NOMO-1 treated with DMSO at 0.1 percent for 48 hours (cell line): ENCODE data around the gene KCNMB2.
"Not testable (repeated sequence)": the region's sequence is repeated elsewhere in the genome, so short reads cannot be mapped to it uniquely, and the experiment has no call there.

Source experiments
- DNase-seq: peaks from one replicate; lab custom pipeline; 2025; ENCODE audit not compliant: unreplicated experiment; lab: John Stamatoyannopoulos, UW

KCNMB2 gene

DNA sequence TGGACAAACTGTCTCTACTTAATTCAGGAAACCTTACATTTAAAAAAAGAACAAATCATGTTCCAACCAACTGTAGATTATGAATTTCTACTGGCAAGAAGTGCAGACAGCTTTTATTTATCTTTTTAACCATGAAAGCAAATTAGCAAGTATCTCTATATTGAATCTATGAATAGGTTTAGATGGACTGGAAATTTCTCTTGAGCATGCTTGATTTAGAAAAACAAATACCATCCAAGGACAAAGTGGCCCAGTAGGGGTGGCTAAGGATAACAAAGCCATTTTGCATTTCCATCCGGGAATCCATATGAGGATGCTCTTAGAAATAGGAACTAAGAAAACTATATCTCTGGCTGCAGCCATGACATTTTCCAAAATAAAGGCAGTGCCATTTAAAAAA, 150.6 kb downstream of the KCNMB2 start:
- DNase-seq, result no peak

DNA sequence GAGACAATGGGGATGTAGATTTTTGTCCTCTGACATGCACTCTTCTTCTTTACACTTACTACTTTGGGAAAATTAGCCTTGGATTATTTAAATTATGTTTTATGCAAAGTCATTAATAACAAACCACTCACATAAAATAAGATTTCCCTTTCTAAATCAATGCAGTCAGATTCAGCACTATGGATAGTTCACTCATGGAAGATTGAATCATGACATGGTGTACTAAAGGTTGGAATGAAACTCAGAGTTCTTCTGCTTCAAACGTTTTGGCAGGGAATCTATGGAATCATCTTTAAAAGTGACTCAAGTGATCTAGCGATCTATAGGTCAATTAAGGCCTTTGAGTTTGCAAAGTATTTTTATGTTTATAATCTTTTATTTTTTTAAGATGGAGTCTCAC, 154.3 kb downstream of the KCNMB2 start:
- DNase-seq, result no peak

DNA sequence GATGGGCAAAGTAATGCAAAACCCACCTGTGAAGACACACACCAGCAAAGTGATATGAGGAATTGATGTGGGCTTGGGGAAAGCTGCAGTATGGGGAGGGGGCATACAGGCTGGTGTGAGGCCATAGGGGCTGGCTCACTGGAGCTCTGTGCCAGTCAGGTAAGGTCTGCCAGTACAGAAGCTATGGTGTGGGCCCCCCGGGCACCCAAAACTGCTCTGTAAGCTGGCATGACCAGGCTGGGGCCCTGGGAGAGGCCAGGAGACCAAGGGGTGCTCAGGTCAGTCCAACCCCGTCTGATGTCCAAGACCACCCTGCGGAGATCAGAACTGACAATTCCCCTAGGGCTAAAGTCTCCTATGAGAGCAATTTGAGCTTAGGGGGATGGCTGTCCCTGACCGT, 163.1 kb downstream of the KCNMB2 start:
- DNase-seq, result no peak

DNA sequence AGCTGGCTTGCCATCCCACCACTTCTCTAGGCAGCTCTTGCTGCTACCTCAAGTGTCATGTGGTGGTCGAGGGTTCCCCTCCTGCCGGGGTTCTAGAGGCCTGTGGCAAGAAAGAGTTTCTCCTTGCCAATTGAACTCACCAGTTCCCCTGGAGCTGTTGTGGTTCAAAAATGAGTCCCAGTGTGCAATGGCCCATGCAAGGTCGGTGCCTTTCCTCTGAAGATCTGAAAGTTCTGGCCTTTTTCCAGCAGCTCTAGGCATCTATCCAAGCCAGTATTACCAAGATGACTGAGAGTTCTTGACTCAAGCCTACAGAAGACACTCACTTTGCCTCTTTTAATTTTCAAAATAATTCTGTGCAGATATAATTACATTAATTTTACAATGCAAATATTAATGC, 163.6 kb downstream of the KCNMB2 start:
- no peak for DNase-seq

DNA sequence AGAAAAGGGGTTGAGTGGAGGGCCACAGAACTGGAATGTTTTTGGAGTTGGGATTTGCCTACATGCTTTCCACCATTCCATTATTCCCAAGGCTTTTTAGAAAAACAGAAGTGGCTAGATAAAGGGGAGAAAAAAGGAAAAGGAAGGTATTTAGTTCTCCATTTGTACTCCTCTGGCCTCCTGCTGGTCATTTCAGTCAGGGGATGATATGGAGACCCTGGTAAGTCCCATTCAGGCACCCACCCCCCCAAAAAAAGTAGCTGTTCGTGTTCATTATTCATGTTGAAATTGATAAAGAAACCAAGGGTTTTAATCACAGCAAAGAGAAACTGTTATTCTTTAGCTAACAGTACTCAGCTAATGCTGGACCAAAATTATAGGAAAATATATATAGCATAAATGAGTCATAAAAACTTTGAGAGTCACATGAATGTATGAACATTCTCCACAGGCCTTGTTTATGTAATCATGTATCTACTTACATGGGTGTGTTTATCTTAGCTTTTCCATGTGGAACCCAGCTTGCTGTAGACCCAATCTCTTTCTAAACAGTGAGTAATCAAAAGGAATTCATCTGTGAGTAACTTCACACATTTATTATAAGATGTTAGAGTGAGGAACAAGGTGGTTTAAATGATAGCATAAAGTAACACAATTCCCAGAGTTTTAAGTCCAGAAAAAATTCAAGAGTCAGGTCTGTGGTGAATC, 167.2 kb downstream of the KCNMB2 start:
- DNase-seq, result no peak

DNA sequence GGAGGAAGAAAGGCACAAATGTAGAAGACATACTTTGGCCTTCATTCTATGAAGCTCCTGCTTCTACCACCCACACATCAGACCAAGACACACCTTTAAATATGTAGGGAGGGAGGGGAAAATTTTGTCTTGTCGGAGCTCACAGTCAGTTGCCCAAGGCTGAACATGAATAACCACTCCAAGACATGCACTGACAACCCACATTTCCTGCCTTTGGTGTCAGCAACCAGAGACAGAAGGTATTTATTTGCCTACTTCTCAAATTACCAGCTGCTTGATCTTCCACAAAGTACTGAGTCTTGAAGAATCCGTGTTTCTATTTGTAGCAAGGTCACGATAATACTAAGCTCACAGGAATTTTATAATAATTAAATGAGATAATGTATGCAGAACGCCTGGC, 169.7 kb downstream of the KCNMB2 start:
- no peak for DNase-seq

DNA sequence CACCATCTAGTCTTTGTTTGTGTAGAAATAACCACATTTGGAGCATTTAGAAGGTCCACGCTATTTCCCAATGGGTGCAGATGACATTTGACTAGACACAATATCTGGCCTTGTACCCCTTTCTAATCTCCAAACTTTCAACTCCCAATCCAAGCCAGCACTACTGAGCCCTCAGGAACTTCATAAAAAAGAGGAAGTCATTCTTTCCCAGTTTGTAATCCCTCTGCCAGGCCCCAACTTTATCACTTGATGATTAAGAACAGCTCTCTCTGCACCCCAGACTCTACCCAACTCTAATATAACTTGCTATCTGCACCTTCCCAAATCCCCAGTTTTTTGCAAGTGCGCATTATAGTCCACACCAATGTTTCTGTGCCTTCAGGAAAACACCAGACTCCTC, 170.2 kb downstream of the KCNMB2 start:
- no peak for DNase-seq

DNA sequence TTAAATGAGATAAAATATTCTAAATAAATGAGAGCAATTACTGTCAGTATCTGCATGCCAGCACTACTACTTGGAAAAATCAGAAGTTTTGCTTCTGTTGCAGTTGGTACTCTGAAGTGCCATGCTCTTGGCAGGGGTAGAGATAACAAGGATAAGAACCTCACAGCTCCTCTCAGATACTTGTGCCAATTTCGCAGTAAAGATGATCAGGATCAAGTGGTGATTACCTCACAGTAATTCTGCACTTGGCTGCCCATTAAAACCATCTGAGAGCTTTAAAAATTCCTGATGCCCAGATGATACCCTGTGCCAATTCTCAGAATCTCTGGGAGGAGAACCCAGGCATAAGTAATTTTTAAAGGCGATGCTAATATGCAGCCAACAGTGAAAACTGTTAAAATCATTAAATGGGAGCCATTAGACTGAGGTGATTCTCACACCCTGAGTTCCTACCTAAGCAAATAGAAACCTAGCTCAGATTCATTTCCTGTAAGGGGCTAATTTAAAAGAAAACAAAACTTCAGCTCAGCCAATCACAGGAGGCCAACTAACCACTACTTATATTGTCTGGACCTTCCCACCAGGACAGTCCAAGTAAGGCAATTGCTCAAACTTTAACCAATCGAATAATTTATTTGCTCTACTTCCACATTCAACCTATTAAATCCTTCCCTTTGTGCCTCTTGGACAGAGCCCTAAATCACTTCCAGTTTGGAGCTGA, 171.2 kb downstream of the KCNMB2 start:
- no peak for DNase-seq

DNA sequence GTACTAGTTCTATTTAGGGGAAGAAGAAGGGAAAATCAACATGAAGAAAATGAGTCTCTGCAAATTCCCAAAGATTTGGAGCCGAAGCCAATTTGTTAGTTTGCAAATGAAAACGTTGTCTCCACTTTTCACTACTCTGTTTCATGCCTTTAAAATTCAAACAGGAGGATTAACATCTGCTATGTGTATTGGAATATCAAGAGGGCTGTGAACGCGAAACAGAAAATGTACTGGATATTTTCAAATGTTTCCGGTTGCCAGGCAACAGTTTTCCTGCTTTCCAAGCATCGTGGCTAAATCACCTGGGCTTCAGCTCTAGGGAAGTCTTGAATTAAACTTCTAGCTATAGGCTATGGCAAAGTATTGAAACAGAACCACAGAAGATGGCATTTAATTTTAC, 172.8 kb downstream of the KCNMB2 start:
- DNase-seq, result no peak

DNA sequence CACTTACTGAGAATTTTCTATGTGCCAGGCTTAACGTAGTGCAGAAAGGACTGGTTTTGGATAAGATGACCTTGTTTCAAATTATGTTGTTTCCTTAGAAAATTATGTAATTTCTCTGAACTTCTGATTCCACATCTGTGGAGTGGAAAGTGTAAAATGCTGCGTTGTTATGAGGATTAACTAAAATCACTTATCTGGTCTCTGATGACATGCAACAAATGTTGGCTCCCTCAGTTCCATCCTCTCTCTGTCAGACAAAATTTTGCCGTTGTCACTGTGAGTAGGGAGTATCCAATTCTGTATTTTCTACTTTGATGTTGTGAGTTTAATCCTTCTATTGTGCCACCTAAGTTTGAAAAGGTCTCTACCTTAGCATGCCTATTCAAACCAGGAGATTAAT, 175.5 kb downstream of the KCNMB2 start:
- DNase-seq, result no peak

DNA sequence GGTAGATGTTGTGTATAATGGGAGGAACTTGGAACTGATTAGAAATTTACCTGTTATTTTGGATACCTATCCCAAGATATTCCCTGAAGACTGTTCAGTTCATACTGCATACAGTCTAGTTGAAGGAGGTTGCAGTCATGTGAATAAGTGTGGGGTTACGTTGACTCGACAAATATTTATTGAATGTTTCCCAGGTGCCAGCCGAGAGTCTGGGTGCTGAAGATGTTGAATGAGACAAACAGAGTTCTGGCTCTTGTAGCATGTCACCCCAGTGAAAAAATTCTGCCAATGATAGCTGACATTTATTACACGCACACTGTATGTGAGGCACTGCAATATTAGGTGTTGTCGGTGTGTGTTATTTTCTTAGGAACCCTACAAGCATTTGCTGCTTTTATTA, 176.0 kb downstream of the KCNMB2 start:
- no peak for DNase-seq

DNA sequence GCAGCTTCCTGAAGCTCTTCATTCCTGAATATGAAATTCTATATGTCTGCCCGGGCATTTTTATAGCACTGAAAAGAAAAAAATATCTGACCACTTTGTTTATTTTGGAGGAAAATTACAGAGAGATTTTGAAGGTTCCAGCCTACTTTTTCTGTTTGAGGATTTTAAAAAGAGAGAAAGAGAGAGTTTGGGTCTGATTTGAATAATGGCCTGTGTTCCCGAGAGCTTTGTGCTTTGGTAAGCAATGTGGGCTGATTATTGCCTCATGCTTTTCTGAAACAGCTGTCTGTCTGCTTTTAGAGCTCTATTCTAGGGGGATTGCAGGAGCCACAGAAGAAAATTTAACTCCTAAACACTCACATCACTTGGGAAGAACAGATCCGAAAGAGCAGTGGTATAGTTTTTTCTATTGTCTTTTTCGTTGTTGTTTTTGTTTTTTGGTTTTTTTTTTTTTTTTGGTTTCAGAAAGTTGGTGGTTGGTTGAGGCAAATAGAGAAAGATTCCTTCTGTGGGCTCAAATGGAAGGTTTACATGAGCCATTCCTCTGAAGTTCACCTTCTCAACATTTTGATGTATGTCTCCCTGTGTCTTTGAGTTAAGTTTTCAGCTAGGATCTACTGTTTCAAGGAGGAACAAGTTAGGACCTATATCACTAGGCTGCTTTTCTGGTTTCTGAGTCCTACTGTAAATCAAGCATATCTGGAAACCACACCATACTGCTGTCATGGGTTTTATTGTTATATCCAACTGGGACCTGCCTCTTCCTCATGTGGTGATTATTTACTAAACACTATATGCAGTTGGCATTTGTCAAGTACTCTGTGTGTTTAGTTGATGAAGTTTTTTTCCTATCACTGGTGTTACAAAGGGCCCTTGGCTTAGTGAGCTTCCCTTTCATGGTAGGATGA, 178.9 kb downstream of the KCNMB2 start:
- DNase-seq, result no peak

DNA sequence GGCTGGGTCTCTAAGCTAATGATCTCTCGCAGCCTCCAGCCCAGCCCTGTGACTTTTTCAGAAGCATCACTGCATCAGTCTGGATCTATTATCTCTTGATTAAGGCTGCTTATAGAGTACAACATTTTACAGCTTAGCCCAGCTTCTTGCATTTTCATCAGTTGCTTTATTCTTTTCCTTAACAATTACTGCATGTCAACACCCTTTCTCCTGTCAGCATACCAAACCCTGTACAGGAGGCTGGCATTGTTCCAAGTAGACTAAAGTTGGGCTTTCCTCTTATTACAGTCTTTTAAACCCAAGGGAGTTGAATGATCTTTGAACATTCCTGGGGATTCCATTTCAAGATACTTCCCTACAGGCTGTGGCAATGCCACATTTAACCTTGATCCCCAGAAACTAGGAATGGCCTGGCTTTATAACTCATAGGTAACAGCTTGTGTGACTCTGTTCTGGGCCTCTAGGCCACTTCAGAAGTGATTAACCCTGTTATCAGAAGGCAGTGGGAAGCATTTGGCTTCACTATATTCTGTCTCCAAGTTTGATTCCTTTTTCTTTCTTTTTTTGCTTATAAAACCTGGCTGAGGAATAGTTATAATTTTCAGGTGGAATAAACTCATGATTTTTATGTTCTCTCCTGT, 182.9 kb downstream of the KCNMB2 start:
- no peak for DNase-seq

DNA sequence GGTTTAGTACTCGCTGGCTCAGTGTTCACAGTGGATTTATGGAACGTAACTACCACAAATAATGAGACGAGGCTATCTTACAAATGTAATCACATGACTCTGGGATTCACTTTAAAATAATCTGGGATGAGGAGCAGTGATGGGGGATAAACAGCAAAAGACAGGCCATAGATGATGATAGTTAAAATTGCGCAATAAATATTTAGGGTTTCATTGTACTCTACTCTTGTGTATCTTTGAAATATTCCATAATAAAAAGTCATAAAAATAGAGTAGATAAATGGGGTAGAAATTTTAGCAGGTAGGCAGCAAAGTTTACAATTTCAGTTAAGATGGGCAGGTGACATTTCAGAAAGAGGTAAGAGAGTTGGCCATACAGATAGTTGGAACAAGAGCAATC, 196.6 kb downstream of the KCNMB2 start:
- no peak for DNase-seq

DNA sequence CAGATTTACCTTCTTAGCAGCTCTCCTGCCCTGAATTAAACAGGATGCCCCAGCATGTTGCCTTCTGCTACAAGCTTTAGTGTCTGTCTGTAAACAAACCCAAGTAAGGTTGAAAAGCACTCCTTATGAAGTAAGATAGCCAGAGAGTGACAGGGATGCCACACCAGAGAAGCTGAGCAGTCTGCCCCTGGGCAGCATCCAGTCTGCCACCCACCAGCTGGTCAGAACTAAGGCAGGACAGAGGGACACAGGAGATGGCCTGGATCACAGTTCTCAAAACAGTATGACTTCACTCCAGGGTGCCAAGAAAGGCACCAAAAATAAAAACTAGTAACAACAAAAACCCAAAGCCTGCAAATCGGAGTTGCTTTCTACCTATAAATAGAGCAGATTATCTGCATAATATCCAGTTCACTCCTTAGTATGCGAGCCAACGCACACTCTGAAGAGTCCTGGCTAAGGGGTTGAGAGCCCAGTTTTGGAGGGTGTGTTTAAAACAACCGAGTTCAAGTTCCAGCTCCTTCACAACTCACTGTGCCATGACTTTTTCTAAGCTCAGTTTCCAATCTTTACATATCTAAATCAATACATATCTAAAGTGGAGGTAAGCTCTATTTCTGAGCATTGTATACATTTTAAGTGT, 198.9 kb downstream of the KCNMB2 start:
- no peak for DNase-seq

DNA sequence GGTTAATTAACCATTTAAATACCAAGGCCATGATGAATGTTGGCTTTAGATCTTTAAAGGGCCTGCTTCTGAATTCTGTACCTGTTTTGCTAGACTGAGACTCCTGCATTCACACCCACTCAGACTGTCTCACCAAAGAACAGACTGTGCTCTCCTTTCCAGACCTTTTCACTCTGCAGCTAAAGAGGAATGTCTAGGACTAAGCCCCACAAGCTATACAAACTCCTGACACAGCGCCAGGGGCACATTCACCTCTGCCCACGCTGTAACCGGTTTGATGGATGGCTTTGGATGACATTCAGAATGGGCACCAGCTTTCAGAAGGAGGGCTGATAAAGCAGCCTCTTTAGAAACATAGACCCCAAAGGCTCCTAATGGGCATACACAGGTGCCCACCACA, 200.1 kb downstream of the KCNMB2 start:
- no peak for DNase-seq

DNA sequence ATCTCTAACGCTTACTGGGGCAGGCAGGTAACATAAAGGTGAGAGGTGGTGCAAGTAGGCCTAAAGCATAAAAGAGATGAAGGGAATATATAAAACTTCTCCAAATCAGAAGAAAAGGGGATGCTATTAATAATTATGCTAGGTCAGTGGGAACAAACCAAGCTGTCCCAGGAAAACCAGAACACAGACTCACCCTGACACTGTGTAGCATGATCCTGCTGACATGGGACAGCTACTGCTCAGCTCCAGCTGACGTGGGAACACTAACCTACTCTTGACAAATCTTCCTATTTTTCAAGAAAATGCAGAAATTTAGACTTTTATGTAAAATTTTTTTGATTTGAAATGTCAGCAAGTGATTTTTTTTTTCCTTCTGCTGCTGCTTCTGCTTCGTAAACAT, 203.5 kb downstream of the KCNMB2 start:
- DNase-seq, result no peak

DNA sequence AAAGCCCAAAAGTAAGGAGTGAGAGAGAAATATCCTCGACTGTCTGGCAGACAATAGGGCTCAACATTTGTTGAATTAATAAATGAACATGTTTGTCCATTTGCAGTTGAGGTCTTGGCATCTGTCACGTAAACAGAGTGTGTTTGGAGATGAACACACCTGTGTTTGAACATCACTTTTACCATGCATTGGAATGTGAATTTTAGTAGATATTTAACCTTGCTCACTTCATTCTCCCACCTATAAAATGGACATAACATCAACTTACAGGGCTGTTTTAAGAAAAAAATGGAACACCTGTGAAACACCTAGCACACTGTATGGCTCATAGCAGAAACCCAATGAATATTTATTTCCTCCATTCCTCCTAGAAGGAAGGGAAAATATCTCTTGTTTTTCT, 204.8 kb downstream of the KCNMB2 start:
- DNase-seq, result no peak

DNA sequence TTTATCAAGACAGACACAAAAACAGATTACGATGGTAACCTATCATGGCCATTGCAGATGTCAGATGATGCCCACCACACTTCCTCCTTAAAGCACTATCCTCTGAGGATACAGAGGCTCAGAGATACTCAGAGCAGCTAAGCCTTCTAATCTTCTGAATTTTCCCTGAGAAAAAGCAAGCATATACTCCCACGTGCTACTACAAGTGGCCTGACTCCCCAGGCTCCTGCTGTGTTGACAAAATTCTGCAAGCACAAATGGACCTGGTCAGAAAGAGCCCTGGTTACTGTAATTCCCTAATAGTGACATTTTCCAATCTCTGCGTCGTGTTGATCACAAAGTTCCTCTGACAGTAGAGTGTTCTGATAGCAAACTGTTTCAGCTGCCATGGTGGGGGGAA, 207.1 kb downstream of the KCNMB2 start:
- DNase-seq, result no peak

DNA sequence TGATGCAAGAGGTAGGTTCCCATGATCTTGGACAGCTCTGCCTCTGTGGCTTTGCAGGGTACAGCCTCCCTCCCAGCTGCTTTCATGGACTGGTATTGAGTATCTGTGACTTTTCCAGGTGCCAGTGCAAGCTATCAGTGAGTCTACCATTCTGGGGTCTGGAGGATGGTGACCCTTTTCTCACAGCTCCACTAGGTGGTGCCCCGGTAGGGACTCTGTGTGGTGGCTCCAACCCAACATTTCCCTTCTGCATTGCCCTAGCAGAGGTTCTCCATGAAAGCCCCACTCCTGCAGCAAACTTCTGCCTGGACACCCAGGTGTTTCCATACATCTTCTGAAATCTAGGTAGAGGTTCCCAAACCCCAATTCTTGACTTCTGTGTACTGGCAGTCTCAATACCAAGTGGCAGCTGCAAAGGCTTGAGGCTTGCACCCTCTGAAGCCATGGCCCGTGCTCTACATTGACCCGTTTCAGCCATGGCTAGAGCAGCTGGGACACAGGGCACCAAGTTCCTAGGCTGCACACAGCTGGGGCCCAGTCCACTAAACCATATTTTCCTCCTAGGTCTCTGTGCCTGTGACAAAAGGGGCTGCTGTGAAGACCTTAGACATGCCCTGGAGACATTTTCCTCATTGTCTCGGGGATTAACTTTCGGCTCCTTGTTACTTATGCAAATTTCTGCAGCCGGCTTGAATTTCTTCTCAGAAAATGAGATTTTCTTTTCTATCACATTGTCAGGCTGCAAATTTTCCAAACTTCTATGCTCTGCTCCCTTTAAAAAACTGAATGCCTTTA, 209.8 kb downstream of the KCNMB2 start:
- DNase-seq, result not testable (repeated sequence)
